Stimulated activated CD8-positive, alpha-beta memory T cell treated with anti-CD3 and anti-CD28 coated beads, Interleukin-7, amount 100 ng/mL, for 24 hours (primary cell): Measurements from ENCODE around the gene PRR16.

ENCODE experiments used
- DNase-seq: peaks from one replicate; pipeline ENCODE4 v3.0.0-alpha.2; 2020; ENCODE audit warnings: low read depth

PRR16 gene

GRCh38 chr5:120463006-120463680 is 957 bp upstream of the PRR16 start:
- no peak for DNase-seq

DNA sequence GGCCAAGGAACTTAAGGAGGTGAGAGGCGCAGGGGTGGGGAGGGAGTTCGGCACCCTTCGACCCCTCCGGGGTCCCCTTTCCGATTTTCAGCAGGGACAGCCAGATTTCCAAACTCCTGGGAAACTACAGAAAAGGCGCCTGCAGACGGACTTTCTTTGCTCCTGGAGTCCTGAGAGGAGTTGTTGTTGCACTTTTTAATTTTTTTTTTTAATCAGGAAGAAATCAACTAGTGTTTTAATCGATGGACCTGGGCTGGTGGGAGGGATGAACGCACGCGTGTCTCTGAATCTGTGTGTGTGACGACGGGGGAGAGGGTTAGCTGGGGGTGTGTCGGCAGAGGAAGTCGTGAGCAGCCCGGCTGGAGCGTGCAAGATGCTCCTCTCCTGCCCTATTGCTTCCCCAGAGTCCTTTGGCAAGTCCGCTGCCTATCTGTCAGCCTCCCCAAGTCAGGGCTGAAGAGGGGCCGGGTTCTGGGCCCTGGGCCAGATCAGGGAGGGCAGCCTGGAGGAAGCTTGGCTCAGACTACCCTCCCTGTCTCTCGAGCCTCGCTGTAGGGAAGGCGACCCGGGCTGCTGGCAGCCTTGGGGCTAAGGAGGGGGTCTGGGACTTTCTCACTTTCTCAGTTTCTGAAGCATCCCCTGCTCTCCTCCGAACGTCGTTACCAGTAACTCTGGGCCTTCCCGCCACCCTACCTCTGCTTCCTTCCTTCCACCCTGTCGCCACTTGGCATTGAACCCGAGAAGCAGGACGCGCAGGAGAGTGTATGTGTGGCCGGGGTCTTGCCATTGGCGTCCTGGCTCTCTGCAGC is 731 bp downstream of the PRR16 start:
- no peak for DNase-seq

GRCh38 chr5:120465436-120465961 is 1.4 kb downstream of the PRR16 start:
- no peak for DNase-seq

- DNase-seq = no peak
These were observed 2.4 kb downstream of the PRR16 start for GRCh38 chr5:120466341-120467006.

GRCh38 chr5:120471971-120472370 is 7.9 kb downstream of the PRR16 start:
- no peak for DNase-seq

DNA sequence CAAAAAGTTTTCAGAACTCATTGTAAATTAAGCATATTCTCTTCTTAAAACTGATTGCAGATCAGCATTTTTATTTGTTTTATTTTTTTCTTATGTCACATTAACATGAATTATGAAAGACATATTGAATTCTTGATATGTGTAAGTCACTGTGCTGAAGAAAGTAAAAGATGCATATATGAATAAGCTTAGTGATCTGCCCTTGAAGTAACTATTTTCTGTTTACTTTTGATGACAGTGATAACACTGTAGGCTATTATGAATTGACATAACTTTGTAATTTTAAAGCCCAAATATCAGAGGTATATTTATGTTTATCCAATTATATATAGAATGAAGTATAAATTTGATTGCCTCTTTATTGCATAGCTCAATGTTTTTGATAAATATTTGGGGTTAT is 8.8 kb downstream of the PRR16 start:
- DNase-seq = no peak

GRCh38 chr5:120473332-120473731 is 9.2 kb downstream of the PRR16 start:
- DNase-seq = no peak

DNA sequence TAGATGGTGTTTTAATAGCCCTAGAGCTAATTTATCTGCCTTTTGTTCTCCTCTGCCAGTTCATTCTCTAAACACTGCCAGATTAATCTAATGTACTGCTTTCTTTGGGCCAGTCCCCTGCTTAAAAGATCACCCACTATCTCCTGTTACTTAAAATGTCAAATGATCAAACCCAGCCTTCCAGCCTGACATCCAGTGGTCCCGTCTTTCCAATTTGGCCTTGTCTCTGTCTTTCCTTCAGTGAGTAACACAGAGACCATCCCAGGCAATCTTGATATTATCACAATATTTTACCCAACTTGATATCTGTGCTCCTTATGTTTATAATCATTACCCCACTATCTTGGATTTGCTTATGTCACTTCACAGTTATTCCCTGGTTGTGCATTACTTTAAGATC is 12.0 kb downstream of the PRR16 start:
- no peak for DNase-seq

DNA sequence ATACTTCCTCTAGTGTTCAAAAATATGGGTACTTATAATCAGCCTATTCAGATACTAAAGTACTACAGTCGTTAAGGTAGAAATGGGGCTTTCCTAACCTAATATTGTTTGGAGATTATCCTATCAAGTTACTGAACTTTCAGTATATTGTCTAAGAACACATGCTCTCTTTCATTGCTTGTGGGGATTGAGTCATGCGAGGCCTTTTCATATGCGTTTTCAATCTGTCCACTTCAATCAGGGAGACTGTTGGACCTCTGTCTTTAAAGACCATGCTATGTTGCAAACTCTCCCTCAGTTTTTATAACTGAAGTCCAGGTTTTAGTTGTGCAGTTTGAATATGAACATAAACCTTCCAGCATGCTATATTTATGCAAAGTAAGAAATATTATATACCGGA is 15.0 kb downstream of the PRR16 start:
- DNase-seq = no peak

GRCh38 chr5:120499876-120500563 is 35.9 kb downstream of the PRR16 start:
- no peak for DNase-seq

GRCh38 chr5:120502531-120502930 is 38.4 kb downstream of the PRR16 start:
- DNase-seq = no peak

DNA sequence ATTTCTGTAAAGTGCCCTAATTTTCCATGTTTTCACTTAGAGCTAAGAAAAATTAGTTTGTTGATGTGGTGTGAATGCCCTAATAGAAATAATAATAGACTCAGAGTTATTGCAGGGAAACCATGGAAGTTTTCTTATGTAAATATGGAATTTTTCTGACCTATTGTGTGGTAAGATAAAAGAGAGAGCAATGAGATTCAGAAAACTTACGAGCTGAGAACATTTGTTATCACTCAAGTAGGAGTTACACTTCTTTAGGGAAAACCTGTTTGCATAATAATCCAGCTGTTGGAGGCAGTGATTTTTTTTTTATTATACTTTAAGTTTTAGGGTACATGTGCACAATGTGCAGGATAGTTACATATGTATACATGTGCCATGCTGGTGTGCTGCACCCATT is 39.2 kb downstream of the PRR16 start:
- DNase-seq = no peak

- no peak for DNase-seq
These were observed 40.0 kb downstream of the PRR16 start for GRCh38 chr5:120504057-120504456.

DNA sequence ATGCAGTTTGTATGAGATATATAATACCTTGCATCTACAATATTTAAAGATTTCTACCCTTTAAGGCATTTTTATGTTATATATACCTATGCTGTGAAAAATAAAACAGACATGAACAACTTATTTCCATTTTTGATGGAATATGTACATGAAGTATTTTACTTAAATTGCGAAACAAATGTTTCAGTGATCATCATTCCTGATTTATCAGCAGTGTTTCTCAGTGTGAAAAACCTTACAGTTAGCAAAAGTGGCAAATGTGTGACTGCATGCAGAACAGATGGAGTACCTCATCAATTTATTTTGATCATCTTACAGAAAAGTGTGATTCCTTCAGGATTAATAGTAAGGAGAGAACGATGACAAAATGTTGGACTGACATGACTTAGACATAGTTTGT is 43.1 kb downstream of the PRR16 start:
- DNase-seq = no peak

GRCh38 chr5:120507800-120508463 is 43.8 kb downstream of the PRR16 start:
- no peak for DNase-seq

- no peak for DNase-seq
These were observed 45.0 kb downstream of the PRR16 start for GRCh38 chr5:120509053-120509452.

DNA sequence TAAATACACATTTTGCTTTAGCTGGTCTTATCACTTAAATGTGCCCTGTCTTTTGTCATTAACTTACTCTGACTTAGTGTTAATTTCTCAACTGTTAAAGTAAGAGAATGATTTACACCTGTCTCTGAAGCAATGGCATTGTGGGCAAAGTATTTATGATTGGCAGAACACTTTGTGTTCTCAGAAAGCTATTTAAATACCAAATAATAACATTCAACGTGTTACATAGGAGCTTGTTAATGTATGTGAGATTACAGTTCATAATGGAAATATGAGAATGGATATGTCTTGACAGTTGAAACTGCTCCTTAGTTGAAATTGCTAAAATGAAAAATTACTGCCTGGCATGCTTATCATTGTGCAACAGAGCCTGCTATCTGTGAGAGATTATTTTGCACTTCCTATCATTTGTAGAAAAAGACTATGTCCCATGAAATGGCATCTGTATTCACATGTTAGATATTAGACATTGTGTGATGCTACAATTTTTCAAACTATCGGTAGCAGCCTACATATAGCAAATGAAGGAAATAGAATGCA is 46.1 kb downstream of the PRR16 start:
- no peak for DNase-seq

DNA sequence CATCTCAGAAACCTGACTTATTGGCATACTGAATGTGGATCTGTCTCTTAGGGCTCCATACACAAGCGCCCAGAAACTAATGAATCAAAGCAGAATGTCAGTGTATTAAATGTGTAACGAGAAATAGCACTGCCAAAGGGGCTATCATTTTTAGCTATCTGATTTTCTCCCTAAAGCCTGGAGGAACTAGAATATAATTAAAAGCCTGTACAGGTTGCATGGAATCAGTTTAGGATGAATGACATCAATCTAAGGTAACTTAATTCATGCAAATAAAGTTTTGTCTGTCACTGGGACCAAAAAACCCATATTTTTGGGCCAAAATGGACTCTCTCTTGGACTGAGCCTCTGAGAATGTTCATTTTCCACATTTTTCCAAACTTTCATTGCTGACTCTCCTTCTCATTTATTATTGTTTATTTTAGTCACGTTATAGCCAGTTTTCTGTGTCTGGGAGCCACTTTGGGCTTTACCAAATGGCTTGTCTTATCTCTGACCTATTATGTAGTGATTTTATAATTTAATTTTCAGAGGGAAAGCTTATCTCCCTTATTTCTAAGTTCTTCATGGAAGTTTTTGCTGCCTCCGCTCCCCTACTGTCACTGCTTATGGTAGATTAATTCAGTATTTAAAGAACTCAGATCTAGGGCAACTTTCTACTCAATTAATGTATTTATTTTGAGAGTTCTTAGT is 47.0 kb downstream of the PRR16 start:
- DNase-seq = no peak

- DNase-seq = no peak
These were observed 48.0 kb downstream of the PRR16 start for GRCh38 chr5:120512068-120512467.

DNA sequence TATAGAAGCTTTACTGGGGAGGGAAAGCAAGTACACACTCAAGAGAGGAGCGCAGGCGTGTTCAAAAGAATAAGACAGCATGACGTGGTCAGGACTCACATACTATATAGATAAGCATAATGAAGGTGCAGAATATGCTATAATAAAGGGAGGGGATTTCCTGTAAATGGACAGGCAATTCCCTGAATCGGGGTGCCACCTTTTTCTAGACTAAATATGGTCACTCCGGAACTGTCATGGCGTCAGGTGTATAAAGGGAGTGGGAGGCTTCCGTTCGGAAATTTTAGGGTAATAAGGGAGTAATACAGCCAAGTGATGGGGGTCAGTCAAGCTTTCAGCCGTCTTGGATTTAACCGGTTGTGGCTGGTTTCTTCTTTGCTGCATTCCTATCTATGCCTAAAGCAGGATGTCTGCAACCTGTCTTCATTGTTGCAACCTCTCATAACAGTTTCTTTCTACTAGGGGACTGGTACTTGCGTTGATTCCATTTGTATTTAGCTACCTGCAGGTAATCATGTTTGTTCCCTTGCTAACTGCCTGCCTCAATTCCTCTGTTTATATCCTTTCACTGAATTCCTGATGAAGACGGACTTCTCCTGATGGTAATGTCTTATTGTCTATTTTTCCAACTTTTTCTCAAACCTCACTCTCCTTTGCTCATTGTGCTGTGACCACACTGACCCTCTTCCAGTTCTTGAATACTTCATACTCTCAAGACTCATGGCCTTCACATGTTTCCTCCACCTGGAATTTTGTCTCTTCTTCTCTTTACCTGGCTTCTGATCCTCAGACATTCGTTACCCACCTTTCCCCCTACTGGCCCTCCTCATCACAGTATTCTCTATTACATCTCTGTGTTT is 48.9 kb downstream of the PRR16 start:
- DNase-seq = no peak
